Occipital lobe (tissue), 2 donors: ENCODE data around the gene CADM4. TPM values are rescaled to one million over a fixed set of nuclear protein-coding genes. Genes with fewer than 3 reads are reported as not detected.
"Not testable (repeated sequence)": the region's sequence is repeated elsewhere in the genome, so short reads cannot be mapped to it uniquely, and the experiment has no call there.

Experiments
- DNase-seq: peaks from one replicate; lab custom pipeline; 2025; lab: John Stamatoyannopoulos, UW
- total RNA-seq: library from RNA; depleted of rRNA; stranded (reverse); fragments of >200 nt; gene quantifications from one replicate; pipeline ENCODE4 v1.2.3, GENCODE V29; 2014

Gene CADM4, protein sequence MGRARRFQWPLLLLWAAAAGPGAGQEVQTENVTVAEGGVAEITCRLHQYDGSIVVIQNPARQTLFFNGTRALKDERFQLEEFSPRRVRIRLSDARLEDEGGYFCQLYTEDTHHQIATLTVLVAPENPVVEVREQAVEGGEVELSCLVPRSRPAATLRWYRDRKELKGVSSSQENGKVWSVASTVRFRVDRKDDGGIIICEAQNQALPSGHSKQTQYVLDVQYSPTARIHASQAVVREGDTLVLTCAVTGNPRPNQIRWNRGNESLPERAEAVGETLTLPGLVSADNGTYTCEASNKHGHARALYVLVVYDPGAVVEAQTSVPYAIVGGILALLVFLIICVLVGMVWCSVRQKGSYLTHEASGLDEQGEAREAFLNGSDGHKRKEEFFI
- 98.4 TPM for total RNA-seq

DNA sequence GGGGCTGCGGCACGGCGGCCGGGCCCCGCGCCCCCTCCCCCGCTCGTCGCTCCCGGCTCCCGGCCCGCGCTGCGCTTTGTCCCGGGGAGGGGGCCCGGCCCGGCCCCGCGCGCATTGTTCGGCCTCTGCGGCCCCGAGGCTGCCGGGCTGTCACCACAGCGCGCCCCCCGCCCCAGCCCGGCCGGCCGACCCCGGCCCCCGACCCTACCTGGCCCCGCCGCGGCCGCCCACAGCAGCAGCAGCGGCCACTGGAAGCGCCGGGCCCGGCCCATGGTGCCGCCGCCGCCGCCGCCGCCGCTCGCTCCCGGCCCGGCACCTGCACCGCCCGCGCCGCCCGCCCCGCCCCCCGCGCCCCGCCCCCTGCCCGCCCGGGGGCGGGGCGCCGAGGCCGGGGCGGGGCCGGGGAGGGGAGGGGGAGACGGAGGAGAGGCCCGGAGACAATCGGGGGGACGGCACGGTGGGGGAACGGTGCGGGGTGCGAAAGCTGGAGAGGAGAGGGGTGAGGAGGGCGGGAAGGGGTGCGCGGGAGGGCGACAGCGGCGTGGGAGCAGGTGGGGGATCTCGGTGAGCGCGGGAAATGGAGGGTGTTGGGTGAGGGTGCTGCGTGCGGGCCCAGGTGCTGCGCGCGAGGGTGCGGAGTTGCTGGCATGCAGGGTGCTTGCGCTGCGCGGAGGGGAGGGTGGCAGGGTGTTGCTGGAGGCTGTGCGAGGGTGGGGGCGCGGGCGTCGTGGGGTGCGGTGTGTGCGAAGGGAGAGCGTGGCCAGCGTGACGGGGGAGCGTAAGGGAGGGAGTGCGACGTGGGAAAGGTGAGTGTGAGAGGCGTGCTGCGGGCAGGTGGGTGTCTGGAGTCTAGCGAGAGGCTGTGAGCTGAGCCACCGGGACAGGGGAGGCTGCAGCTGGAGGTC lies at the start of gene CADM4:
Gene CADM4 (minus strand): TSS at position 332 of the 905 bp plus-strand sequence. CDS start 60 bp downstream, at position 272.
- peak; percentile 26 for DNase-seq

DNA sequence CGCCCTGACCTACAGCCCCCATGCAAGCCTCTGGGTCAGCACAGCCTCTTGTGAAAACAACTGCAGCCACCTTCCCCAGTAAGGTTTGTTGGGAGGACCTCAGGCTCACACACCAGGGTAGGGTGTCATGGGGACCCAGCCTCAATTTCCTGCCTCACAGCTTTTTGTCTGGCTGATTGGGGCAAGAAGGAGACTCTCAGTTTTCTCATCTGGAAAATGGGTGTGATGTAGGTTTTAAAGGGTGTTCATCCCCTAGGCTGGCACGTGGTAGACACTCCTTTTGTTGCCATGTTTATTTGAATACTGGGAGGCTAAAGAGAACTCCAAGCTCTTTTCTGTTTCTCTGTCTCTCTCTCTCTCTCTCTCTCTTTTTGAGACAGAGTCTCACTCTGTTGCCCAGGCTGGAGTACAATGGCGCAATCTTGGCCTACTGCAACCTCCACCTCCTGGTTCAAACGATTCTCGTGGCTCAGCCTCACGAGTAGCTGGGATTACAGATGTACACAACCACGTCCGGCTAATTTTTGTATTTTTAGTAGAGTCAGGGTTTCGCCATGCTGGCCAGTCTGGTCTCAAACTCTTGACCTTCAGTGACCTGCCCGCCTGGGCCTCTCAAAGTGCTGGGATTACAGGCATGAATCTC lies 48.5 kb upstream of the CADM4 start:
- no peak for DNase-seq

DNA sequence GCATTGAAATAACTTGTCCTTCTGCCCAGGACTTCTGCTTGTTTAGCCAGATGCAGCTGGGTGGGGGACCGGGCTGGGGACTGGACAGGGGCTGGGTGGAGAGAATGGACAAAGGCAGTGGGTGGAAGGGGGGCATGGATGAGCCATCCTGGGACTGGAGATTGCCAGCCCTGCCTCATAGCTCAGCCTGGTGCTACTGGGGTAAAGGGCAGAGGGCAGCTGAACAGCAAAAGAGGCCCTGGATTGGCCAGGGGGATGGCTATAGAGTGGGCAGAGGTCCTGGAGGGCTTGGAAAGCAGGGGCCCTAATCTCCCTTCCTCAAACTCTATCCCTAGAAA lies 48.0 kb upstream of the CADM4 start:
- peak; percentile 8 for DNase-seq

DNA sequence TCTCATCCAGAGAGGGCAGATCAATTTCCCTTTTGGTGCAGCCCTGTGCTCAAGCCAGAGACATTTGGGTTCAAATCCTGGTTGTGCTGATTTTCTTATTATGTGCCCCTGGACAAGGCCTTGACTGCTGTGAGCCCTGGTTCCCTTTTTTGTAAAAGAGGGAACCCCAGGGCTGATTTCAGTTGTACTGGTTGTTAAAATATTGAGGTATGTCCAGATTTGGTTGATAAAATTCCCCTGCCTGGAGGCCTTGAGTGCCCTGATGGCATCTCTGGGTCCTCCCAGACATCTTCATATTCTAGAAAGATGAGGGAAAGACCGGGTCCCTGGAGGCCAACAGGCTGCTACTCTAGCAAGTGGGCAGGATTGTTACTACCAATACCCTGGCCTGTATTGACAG lies 44.7 kb upstream of the CADM4 start:
- no peak for DNase-seq

DNA sequence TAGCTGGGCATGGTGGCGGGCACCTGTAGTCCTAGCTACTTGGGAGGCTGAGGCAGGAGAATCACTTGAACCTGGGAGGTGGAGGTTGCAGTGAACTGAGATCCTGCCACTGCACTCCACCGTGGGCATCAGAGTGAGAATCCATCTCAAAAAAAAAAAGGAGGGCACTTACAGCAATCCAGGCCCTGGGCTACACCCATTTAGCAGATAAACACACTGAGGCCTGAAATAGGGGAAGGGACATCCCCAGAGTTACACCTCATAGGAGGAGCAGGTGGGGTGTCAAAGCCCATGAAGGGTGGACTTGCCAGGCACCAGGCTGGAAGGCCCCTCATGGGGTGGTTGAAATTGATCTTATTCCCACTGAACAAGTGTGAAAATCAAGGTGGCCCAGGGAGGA lies 44.3 kb upstream of the CADM4 start:
- DNase-seq, result no peak

DNA sequence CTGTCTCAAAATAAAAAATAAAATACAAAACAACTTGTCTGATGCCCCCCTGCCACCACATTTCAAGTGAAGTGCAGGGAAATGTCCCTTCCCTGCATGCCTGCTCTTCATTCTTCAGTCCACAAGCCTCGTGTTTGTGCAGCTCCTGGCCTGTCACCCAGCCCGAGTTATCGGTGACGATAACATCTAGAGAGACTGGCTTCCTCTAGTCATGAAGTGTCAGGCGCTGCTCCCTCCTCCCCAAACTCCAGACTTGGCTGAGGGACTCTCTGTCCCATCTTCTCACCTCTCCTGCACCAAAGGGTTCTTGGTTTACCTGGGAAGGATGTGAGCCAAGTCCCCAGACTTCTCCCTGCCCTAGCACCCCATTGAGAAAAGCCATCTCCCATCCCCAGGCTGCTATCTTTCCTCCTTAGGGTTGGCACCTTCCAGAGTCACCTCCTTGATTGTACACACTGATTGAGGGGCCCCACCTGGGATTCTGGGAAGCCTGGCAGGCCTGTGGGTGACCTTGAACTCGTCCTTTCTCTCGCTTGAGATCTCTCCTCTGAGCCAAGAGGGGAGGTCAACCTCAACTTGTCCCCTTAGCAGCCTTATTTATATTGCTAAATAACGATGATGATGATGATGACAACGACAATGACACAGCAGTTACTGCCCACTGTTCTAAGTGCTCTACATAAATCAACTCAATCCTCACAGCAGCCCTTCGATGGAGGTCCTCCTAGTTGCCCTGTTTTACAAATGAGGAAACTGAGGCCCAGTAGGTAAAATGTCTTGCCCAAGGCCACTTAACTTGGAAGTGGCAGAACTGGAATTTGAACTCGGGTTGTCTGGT lies 43.4 kb upstream of the CADM4 start:
- DNase-seq, result no peak

DNA sequence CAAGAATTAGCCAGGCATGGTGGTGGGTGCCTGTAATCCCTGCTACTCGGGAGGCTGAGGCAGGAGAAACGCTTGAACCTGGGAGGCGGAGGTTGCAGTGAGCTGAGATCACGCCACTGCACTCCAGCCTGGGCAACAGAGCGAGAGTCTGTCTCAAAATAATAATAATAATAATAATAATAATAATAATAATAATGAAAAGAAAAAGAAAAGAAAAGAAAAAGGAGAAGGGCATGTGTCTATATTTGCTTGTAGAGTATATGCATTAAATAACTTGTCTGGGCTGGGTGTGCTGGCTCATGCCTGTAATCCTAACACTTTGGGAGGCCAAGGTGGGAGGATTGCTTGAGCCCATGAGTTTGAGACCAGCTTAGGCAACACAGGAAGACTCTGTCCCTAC lies 42.6 kb upstream of the CADM4 start:
- DNase-seq, result not testable (repeated sequence)

DNA sequence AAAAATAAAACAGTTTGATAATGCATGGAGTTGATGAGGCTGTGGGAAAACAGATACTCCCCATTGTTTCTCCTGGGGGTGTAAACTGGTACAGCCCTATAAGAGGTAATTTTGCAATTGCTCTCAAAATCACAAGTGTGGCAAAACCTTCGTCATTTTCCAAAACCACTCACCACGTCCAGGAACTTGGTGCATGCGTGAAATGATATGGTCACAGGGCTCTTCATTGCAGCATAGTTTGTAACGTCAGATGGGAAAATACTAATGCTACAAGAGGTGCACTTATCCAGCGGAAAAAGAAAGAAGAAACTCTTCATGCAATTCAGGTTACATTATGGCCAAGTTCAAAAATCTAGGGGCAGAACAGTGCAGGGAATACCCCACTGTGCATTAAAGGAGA lies 42.2 kb upstream of the CADM4 start:
- DNase-seq, result no peak

DNA sequence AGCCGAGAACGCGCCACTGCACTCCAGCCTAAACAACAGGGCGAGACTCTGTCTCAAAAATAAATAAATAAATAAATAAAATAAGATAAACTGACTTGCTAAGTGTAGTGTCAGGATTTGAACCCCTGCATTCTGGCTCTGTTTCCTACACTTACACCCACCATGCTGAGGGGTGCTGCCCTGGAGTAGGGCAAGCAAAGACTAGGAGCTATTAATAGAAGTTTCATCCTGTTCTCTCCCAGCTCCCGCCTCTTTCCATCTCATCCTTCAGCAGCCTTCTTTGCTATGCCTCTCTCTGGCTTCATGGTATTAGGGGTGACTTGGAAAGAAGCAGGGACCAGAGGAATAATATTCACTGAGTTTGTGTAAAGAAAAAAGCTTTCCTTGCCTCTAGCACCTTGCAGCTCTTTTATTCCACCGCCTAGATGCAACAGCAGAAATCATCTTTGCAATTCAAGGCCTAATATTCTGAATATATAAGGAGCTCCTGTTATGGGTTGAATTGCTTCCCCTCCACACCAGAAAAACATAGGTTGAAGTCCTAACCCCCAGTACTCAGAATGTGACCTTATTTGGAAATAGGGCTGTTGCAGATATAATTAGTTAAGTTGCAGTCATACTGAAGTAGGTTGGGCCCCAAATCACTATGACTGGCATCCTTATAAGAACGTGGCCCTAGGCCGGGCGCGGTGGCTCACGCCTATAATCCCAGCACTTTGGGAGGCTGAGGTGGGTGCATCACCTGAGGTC lies 39.0 kb upstream of the CADM4 start:
- DNase-seq, result no peak

DNA sequence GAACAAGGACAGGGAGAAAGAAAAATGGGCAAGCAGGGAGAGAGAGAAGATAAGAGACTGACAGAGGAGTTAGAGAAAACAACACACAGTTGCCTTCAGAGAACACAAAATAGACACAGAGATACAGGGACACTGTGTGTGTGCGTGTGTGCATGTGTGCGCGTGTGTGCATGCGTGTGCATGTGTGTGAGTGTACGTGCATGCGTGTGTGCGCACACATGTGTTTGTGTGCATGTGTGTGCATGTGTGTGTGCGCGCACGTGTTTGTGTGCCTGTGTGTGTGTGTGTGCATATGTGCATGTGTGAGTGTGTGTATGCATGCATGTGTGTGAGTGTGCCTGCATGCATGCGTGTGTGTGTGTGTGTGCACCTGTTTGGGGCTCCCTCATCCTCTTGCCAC lies 36.3 kb upstream of the CADM4 start:
- no peak for DNase-seq

DNA sequence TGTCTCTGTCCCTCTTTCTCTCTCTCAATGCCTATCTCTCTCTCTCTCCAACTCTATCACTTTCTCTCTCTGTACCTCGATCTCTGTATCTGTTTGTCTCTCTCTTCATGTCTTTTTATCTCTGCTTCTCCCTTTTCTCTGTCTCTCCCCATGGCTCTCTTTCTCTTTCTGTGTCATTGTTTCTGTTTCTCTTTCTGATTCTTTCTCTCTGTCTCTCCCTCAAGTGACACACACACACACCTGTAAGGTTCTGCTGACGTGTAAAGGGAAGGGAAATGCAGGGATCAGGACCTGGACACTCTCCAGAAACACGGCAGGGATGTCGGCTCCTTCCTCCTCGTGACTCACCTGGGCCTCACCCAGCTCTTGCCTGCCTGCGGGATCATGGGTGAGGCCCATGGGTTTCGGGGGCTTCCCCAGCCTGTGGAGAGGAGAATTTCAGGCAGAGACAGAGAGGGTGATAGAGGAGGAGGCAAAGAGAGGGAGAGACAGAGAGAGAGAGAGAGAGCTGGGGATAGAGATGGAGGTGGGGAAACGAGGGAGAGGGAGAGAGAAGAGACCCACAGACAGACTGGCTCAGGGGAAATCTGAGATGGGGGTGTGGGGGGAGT lies 35.7 kb upstream of the CADM4 start:
- DNase-seq, result no peak

DNA sequence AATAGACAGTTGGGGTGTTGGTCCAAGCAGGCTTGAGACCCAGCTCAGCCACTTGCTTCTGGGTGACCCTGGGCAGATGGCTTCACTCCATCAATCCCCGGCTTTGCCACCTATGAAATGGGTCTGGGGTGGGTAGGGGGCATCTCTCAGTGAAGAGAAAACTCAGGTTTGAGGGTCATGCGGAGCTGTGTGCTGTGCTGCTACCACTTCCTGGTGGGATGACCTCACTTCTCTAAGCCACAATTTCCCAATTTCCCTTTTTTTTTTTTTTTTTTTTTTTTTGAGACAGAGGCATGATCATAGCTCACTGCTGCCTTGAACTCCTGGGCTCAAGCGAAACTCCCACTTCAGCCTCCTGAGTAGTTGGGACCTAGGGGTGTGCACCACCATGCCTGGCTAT lies 34.9 kb upstream of the CADM4 start:
- no peak for DNase-seq

DNA sequence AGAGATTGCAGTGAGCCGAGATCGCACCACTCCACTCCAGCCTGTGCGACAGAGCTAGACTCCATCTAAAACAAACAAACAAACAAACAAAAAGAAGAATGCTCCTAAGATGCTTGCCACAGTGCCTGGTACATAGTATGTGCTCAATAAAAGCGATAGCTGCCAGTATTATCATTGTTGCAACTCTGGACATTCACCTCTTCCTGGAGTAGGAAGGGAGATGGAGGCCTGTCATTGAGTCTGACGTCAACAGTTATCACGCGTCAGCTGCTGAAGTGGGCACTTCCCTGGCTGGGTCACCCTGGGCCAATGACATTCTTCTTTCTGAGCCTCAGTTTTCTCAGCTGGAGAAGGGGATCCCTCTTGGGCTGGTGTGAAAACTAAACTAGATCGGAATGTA lies 34.5 kb upstream of the CADM4 start:
- no peak for DNase-seq

DNA sequence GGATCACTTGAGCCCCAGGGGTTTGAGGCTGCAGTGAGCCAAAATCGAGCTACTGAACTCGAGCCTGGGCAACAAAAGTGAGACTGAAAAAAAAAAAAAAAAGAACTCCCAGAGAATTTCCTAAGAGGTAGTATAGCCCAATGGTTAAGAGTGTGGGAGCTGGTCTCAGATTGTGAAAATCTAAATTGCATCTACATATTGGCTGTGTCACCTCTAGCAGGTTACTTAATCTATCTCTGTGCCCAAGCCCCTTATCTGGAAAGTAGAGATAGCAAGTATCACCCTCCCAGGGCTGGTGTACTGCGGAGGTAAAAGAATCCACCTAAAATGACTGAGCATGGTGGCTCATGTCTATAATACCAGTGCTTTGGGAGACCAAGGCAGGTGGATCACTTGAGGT lies 34.0 kb upstream of the CADM4 start:
- no peak for DNase-seq

DNA sequence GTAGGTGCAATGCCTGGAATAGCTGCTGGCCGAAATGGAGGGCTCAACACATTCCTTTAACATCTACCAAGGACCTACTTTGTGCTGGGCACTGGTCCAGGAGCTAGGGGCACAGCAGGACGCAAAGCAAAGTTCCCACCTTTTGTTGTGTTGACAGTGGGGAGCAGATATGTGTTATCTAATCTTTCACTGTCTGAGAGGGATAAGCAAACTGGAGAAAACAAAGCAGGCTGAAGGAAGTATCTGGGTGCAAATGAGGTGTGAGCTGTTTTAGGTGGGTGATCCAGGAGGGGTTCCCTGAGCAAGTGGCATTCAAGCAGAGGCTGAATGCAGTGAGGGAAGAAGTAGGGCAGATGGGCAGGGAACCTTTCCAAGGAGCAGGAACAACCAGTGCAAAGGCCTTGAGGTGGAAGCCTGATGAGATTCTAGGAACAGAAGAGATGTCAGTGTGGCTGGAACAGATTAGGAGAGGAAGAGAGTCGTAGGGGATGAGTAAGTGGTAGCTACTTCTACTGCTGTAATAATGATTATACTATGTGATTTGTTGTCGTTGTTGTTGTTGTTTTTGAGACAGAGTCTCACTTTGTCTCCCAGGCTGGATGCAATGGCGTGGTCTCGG lies 32.5 kb upstream of the CADM4 start:
- DNase-seq, result no peak

DNA sequence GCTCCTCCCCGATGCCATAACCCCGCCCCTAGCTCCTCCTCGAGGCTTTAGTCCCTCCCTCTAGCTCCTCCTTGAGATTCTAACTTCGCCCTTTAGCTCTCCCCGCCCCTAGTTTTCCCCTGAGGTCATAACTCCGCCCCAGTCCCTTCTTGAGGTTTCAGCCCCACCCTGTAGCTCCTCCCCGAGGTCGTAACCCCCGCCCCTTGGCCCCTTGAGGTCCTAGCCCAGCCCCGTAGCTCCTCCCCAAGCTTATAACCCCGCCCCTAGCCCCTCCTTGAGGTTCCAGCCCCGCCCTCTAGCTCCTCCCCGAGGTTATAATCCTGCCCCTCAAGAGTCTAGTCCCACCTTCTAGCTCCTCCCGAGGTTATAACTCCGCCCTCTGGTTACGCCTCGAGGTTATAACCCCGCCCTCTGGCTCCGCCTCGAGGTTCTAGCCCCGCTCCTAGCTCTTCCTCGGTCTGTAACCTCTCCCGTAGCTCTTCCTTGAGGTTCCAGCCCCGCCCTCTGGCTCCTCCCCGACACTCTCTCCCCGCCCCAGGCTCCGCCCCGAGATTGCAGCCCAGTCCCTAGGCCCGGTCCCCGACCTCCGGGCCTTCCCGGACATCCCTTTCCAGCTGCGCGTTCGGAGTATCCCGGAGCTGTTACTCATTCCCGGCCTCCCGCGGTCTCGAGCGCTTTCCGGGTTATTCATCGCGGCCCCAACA lies 28.9 kb upstream of the CADM4 start:
- DNase-seq, result peak; percentile 98

DNA sequence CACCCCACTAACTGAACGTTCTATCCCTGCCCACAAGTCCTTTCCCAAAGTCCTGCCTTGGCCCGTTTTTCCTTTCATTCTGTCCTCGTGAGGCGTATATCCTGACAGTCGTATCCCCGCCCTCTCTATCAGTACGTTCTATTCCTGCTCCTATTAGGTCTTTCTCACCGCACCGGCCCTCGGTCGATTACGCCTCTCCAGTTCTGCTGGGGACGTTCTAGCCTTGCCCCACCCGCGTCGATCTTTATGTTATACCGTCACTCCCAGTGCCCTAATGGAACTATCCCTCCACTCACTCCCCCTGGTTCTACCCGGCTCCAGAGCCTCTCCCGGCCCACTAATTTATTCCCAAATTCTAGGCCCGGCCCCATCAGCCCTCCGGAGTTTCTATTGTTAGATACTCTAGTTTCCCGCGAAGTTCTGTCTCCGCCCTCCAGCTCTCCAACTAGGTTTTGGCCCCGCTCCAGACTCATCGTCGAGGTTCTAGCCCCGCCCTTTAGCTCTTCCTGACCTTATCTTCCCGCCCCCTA lies 28.3 kb upstream of the CADM4 start:
- no peak for DNase-seq

DNA sequence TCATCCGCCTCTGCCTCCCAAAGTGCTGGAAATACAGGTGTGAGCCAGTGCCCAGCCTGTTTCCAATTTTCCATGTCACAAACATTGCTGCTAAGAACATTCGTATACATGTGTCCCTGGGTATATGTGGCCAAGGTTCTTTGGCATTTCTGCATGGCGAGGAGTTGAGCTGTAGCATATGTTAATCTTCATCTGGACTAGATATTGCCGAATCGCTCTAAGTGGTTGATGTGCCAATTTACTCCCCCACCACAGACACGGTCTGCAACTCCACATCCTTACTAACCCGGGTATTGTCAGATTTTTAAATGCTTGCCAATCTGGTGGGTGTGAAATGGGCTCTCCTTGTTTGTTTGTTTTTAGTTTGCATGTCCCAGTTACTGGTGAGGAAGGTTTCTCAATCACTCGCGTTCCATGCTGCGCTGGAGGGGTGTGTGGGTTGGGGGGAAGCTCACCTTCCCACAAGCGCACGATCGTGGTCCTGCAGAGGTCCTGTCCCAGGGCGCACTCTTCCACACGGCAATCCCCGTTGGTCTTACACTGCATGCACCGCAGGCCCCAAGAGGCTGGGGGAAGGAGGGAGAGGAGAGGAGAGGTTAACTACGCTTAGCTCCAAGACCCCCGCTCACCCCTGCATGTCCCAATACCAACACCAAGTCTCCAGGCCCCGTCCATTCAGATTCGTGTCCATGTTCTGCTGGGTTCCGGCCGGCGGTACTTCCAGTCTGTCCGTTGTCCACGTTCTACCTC lies 27.7 kb upstream of the CADM4 start:
- no peak for DNase-seq
